ENCODE results near the gene CCDC80.

CCDC80 gene

DNA sequence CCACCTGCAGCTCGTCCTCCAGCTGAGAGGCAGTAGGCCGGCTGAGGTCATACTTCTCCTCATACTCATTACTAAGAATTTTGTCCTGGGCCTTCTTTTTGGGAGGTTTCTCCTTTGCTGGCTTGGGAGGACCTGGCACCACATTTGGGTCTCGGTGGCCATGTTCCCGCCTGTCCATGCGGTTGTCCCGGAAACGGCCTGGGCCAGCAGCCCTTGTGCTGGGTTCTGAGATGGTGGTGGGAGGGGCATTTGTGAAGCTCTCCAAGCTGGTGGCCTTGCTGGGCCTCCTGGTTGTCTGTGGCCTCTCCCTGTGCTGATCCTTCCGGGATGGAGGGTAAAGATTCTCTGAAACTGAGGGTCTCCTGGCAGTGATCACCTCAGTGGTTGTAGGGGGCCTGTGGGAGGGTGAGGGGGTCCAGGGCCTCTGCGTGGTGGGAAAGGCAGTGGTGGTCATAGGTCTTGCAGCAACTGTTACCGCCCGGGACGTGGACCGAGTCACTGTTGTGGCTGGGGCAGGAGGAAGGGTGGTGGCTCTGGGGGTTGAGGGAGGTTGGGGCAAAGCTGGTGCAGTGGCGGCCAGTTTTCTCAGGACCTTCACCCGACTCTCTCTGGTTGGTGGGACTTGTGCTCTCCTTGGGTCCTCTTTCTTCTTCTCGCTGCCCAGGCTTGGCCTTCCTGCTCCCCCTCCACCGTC, 2.5 kb downstream of the CCDC80 start:
- Mint-ChIP-seq H3K4me1 (peaks cover 9% of the 10 kb centered on the region), H3K36me3 (ENCODE audit: insufficient read depth) (no peaks in the 10 kb centered on the region), H3K9me3 (no peaks in the 10 kb centered on the region), H3K4me3 (no peak overlapping the region), H3K27me3 (no peaks in the 10 kb centered on the region), H3K27ac (ENCODE audit: low read depth) (no peak overlapping the region)
- ATAC-seq (replicated peaks; ENCODE audit: extremely low read depth, poor library complexity, severe bottlenecking): no peak
- DNase-seq (ENCODE audit: low spot score in 2 of 2): no peak

DNA sequence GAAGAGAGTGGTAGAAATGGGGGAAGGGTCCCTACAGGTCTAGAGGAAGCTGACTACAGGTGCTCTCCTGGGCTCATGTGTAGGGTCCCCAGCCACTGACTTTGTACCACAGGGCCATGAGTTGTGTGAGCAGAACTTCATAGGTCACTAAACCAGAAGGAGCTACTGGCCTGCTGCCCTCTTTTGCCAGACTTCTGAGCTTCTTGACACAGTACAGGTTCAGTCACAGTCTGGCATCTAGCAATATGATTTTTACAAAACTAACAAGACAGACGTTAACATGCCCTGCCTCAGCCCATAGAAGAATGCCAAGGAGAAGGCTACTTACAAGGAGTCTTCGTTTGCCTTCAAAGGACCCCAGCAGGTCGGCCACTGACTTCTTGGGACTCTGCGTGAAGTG, 3.2 kb downstream of the CCDC80 start:
- Mint-ChIP-seq H3K27ac (ENCODE audit: low read depth) (no peak overlapping the region), H3K9me3 (no peaks in the 10 kb centered on the region), H3K4me3 (no peak overlapping the region), H3K36me3 (ENCODE audit: insufficient read depth) (no peaks in the 10 kb centered on the region), H3K4me1 (peaks cover 2% of the 10 kb centered on the region), H3K27me3 (no peaks in the 10 kb centered on the region)
- DNase-seq (ENCODE audit: low spot score in 2 of 2): no peak
- ATAC-seq (replicated peaks; ENCODE audit: extremely low read depth, poor library complexity, severe bottlenecking): no peak

DNA sequence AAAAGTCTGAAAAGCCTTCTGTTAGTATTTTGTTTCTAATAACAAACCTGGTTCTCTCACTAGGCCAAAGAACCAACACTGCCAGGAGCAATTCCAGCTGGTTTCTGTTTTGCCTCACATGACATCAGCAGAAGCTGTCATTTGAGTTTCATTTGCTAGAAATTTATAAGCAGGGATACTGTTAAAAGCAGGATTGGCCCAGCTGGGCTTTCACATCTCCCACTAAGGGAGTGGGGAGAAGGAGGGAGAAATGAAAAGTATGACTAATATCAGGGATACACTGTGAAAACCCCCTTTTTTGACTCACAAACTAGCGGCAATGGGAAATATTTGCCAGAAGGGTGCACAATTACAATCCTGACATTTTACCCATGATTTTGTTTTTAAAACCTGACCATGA, 5.3 kb downstream of the CCDC80 start:
- peak overlapping the region; percentile 13 for H3K27ac Mint-ChIP-seq (ENCODE audit: low read depth)
- DNase-seq (ENCODE audit: low spot score in 2 of 2): no peak

DNA sequence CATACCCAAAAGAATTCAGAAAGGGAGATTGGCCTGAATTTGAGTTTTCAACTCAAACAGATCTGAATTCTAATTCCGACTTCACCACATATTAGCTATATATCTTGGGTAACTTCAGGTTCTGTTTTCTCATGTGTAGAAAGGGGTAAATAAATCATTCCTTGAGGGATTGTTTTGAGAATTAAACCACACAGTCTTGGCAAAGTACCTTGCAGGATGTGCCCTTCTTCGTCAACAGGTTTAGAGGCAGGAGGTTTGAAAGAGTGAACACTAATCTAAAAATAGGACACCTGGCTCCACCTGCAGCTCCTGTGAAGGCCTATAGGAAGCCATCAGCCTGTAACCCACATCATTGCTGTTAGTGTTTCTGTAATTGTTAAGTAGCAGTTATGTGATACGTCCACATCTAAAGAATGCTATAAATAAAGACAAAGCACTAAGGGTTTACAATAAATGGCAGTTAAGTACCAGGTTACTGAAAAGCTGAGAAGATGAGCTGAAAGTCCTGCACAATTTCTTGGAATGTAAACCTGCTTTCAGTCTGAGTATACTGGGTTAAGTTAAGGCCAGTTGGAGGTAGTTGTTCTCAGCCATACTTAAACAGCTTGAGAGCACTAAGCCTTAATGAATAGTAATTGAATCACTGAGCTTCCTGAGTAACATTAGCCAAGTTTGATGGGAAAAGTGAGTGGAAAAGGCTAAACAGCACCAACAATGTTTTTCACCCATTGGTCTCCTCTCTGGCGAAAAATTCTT, 6.0 kb downstream of the CCDC80 start:
- ATAC-seq (replicated peaks; ENCODE audit: extremely low read depth, poor library complexity, severe bottlenecking): no peak
- Mint-ChIP-seq H3K9me3 (no peaks in the 10 kb centered on the region), H3K27ac (ENCODE audit: low read depth) (peak overlapping the region; percentile 13), H3K4me1 (no peaks in the 10 kb centered on the region), H3K4me3 (no peak overlapping the region), H3K27me3 (no peaks in the 10 kb centered on the region), H3K36me3 (ENCODE audit: insufficient read depth) (no peaks in the 10 kb centered on the region)
- DNase-seq (ENCODE audit: low spot score in 2 of 2): no peak

More for the DNA sequence above, 5.3 kb downstream of the CCDC80 start:
- Mint-ChIP-seq H3K9me3 (no peaks in the 10 kb centered on the region), H3K27me3 (no peaks in the 10 kb centered on the region), H3K4me3 (no peak overlapping the region), H3K36me3 (ENCODE audit: insufficient read depth) (no peaks in the 10 kb centered on the region), H3K4me1 (no peaks in the 10 kb centered on the region)
- ATAC-seq (replicated peaks; ENCODE audit: extremely low read depth, poor library complexity, severe bottlenecking): no peak

DNA sequence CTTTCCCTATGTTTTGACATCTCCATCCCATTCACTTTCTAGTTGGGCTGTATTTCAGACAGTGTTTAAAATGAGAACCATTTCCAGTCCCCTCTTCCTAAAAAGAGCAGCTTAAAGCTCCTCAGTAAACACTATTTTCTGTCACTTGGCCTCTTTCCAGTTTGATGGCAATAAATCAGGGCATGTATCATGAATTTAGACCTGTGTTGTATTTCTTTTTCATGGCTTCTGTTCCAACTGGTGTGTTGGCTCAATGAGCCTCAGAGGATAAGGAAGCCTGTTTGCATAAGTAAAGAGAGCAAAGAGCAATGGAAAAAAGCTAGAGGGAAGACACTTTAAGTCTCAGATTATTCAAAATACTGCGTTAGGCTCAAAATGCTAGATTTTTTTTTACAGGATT, 7.2 kb downstream of the CCDC80 start:
- Mint-ChIP-seq H3K27me3 (no peaks in the 10 kb centered on the region), H3K9me3 (no peaks in the 10 kb centered on the region), H3K4me1 (no peaks in the 10 kb centered on the region), H3K36me3 (ENCODE audit: insufficient read depth) (peaks cover 1% of the 10 kb centered on the region), H3K4me3 (no peak overlapping the region), H3K27ac (ENCODE audit: low read depth) (no peak overlapping the region)
- DNase-seq (ENCODE audit: low spot score in 2 of 2): no peak
- no peak for ATAC-seq (replicated peaks; ENCODE audit: extremely low read depth, poor library complexity, severe bottlenecking)

DNA sequence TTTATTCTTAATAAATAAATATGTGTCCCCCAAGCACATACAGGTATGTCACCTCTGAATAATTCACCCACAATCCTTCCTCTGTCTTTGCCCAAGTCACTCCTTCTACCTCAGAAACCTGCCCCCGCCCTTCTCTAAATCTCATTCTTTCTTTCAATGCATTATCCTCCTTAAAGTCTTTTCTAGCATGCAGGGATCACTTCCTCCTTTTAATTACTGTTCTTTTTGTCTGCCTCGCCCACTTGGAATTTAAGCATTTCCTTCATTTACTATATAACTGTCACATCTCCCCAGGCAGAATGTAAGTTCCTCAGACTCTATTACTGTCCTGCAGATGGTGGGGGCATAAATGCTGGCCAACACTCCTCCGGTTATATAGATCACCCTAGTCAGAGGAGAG, 7.8 kb downstream of the CCDC80 start:
- H3K4me3 Mint-ChIP-seq: no peak overlapping the region
- peaks cover 1% of the 10 kb centered on the region for H3K36me3 Mint-ChIP-seq (ENCODE audit: insufficient read depth)
- H3K27me3 Mint-ChIP-seq: no peaks in the 10 kb centered on the region
- no peaks in the 10 kb centered on the region for H3K9me3 Mint-ChIP-seq
- DNase-seq (ENCODE audit: low spot score in 2 of 2) (no peak), ATAC-seq (replicated peaks; ENCODE audit: extremely low read depth, poor library complexity, severe bottlenecking) (no peak)
- H3K4me1 Mint-ChIP-seq: no peaks in the 10 kb centered on the region
- H3K27ac Mint-ChIP-seq (ENCODE audit: low read depth): no peak overlapping the region

DNA sequence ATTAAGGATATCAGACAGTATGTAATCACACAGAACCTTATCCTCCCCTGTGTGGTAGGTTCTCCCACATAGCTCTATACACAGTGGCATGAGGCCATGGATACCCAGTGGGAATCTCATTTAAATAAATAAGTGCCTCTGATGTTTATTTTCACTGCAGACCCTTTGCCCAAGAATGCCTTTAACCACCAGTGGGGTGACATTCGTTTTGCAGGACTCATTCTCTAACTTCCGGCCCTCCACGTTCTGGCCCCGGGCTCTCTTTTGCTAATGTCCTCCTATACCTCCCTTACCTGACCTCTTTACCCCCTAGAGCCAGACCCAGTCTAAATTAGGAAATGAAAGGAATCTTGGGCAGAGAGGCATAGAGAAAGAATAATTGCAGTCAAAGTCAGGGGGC, 8.3 kb downstream of the CCDC80 start:
- Mint-ChIP-seq H3K27me3 (no peaks in the 10 kb centered on the region), H3K9me3 (no peaks in the 10 kb centered on the region)

DNA sequence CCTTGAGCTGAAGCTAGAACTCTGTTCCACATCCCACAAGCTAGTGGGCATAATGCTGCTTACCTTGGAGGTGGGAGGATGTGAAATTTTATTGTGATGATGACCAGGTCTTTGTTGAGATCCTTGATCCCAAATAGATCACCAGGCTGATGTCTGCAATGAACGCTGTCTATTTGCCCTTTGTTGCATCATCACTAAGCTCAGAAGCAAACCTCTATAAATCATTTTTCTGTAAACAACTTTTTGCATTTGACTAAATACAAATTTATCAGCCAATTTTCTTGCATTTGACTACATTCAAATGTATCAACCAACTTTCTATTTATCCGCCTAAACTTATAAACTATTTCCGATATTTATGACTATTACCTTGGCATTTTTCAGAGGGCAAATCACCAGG, 9.7 kb downstream of the CCDC80 start:
- Mint-ChIP-seq H3K9me3 (no peaks in the 10 kb centered on the region), H3K4me3 (no peak overlapping the region), H3K4me1 (no peaks in the 10 kb centered on the region), H3K27me3 (no peaks in the 10 kb centered on the region), H3K27ac (ENCODE audit: low read depth) (no peak overlapping the region), H3K36me3 (ENCODE audit: insufficient read depth) (peaks cover 1% of the 10 kb centered on the region)
- DNase-seq (ENCODE audit: low spot score in 2 of 2): no peak
- ATAC-seq (replicated peaks; ENCODE audit: extremely low read depth, poor library complexity, severe bottlenecking): no peak

More for the DNA sequence above, 8.3 kb downstream of the CCDC80 start:
- Mint-ChIP-seq H3K4me3 (no peak overlapping the region), H3K4me1 (no peaks in the 10 kb centered on the region), H3K36me3 (ENCODE audit: insufficient read depth) (peaks cover 1% of the 10 kb centered on the region), H3K27ac (ENCODE audit: low read depth) (no peak overlapping the region)
- ATAC-seq (replicated peaks; ENCODE audit: extremely low read depth, poor library complexity, severe bottlenecking) (no peak), DNase-seq (ENCODE audit: low spot score in 2 of 2) (no peak)

DNA sequence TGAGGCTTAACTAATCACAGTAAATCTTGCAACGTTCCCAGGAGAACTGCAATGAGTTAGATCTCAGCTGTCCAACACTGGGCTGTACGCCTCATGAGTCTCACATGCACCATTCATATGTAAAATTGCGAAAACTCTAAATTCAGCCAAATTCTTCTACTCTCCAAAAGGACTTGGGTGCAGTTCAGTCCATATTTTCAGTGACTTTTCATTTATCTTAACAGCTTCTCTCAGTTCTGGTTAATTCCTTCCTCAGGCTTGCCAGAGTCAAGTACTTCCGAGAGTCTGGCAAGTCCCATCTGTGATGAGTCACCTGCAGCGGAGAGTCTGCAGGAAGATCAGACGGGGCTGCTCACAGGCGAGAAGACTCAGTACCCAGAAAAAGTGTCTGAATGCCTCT, 11.5 kb downstream of the CCDC80 start:
- peaks cover 1% of the 10 kb centered on the region for H3K36me3 Mint-ChIP-seq (ENCODE audit: insufficient read depth)
- H3K4me3 Mint-ChIP-seq: no peak overlapping the region
- H3K4me1 Mint-ChIP-seq: no peaks in the 10 kb centered on the region
- H3K27ac Mint-ChIP-seq (ENCODE audit: low read depth): no peak overlapping the region
- DNase-seq (ENCODE audit: low spot score in 2 of 2): no peak
- ATAC-seq (replicated peaks; ENCODE audit: extremely low read depth, poor library complexity, severe bottlenecking): no peak
- H3K9me3 Mint-ChIP-seq: no peaks in the 10 kb centered on the region
- no peaks in the 10 kb centered on the region for H3K27me3 Mint-ChIP-seq

DNA sequence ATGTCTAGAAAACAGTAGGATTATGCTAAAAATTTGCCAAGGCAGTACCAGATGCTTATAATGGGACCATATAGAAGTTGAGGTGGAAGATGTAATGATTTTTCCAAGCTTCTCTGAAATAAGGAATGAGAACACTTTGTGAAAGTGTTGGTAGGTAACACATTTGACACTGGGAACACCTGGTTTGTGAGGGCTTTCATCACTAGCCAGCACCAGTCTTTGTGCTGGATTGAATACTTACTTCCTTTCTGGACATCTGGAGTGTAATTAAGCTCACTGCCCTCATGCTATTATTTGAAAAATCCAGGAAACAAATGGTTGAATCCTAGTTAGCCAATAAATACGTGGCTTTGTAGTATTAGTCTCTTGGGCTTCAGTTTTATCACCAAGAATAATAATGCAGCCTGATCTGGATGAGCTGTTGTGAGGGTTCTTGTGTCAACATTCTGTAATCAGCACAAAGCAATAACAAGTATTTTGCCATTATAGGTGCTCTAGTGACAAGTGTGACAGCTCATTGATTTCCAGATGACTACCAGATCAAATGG, 12.9 kb downstream of the CCDC80 start:
- Mint-ChIP-seq H3K27ac (ENCODE audit: low read depth) (no peak overlapping the region), H3K36me3 (ENCODE audit: insufficient read depth) (peaks cover 1% of the 10 kb centered on the region), H3K9me3 (no peaks in the 10 kb centered on the region), H3K4me3 (no peak overlapping the region), H3K4me1 (no peaks in the 10 kb centered on the region), H3K27me3 (peaks cover 11% of the 10 kb centered on the region)
- DNase-seq (ENCODE audit: low spot score in 2 of 2) (no peak), ATAC-seq (replicated peaks; ENCODE audit: extremely low read depth, poor library complexity, severe bottlenecking) (no peak)

DNA sequence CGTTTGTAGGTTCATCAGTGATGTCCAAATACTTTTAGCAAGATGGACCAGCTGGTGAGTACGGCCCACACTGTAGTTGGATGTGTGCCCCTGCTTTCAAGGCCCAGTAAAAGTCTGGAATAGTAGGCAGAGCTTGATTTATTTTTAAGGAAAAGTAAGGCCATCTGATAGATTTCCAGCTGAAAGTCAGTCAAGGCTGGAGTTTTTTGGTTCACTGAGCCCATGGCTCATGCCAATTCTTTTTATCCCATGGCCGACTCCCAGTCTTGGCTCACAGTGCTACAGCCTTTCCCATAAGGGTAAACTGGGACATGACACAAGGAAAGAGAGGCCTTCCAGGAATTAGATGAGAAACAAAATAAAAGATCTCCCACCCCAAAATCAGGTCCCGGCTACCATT, 13.5 kb downstream of the CCDC80 start:
- ATAC-seq (replicated peaks; ENCODE audit: extremely low read depth, poor library complexity, severe bottlenecking): no peak
- peaks cover 12% of the 10 kb centered on the region for H3K27me3 Mint-ChIP-seq
- no peak overlapping the region for H3K27ac Mint-ChIP-seq (ENCODE audit: low read depth)

DNA sequence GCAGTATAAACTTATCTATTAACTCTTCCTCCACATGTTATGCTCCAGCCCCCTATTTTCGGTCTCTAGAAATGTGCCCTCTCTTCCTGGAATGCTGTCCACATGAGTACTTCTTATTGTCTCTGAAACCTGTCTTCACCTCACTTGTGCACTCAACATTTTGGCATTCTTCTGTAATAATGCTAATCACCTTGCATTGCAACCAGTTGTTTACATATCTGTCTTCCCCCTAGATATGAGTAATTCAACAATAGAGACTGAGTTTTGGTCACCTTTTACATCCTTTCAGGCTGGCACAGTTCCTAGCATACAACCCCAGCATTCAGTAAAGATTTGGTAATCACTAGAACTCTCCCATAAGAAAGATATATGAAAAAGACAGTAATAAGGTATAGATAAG, 17.2 kb downstream of the CCDC80 start:
- H3K9me3 Mint-ChIP-seq: no peaks in the 10 kb centered on the region
- ATAC-seq (replicated peaks; ENCODE audit: extremely low read depth, poor library complexity, severe bottlenecking) (no peak), DNase-seq (ENCODE audit: low spot score in 2 of 2) (no peak)
- H3K27me3 Mint-ChIP-seq: peaks cover 12% of the 10 kb centered on the region
- no peaks in the 10 kb centered on the region for H3K36me3 Mint-ChIP-seq (ENCODE audit: insufficient read depth)
- no peak overlapping the region for H3K27ac Mint-ChIP-seq (ENCODE audit: low read depth)
- H3K4me3 Mint-ChIP-seq: no peak overlapping the region
- no peaks in the 10 kb centered on the region for H3K4me1 Mint-ChIP-seq

More for the DNA sequence above, 13.5 kb downstream of the CCDC80 start:
- H3K4me3 Mint-ChIP-seq: no peak overlapping the region
- no peaks in the 10 kb centered on the region for H3K9me3 Mint-ChIP-seq
- H3K36me3 Mint-ChIP-seq (ENCODE audit: insufficient read depth): peaks cover 1% of the 10 kb centered on the region
- no peak for DNase-seq (ENCODE audit: low spot score in 2 of 2)
- H3K4me1 Mint-ChIP-seq: no peaks in the 10 kb centered on the region

DNA sequence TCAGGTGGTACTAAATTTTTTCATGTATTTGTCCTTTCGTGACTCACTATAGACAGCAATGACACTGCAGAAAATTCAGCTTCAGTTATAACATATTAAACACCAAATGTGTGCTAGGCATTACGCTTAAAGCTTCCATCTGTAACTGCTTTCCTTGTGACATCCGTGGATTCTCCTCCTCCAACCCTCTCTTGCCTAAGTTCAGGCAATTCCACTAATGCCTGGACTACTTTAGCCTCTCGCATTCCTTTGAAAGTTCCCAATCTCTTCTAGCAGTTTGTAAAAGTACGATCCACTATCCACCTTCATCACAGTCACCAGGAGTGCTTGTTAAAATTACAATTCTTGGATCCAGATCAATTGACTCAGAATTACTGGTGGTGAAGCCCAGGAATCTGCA, 17.7 kb downstream of the CCDC80 start:
- DNase-seq (ENCODE audit: low spot score in 2 of 2): no peak
- no peak for ATAC-seq (replicated peaks; ENCODE audit: extremely low read depth, poor library complexity, severe bottlenecking)
- peaks cover 12% of the 10 kb centered on the region for H3K27me3 Mint-ChIP-seq
- no peaks in the 10 kb centered on the region for H3K9me3 Mint-ChIP-seq
- no peaks in the 10 kb centered on the region for H3K4me1 Mint-ChIP-seq
- H3K4me3 Mint-ChIP-seq: no peak overlapping the region
- H3K27ac Mint-ChIP-seq (ENCODE audit: low read depth): no peak overlapping the region
- H3K36me3 Mint-ChIP-seq (ENCODE audit: insufficient read depth): no peaks in the 10 kb centered on the region
